NCI-H69 (cell line): ENCODE data around the gene GLUD1.
"Not testable (repeated sequence)": the region's sequence is repeated elsewhere in the genome, so short reads cannot be mapped to it uniquely, and the experiment has no call there.

Experiments used
- DNase-seq: peaks from one replicate; lab custom pipeline; 2025; lab: John Stamatoyannopoulos, UW

GLUD1 gene

DNA sequence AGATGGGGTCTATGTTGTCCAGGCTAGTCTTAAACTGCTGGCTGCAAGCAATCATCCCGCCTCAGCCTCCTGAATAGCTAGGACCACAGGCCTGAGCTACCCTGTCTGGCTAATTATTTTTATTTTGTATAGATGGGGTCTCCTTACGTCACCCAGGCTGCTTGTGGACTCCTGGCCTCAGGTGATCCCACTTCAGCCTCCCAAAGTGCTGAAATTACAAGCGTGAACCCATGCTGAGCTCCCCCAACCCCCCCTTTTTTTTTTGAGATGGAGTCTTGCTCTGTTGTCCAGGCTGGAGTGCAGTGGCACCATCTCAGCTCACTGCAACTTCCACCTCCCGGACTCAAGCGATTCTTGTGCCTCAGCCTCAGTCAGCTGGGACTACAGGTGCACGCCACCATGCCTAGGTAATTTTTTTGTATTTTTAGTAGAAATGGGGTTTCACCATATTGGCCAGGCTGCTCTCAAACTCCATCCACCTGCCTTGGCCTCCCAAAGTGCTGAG is 49.2 kb downstream of the GLUD1 start:
- no peak for DNase-seq

DNA sequence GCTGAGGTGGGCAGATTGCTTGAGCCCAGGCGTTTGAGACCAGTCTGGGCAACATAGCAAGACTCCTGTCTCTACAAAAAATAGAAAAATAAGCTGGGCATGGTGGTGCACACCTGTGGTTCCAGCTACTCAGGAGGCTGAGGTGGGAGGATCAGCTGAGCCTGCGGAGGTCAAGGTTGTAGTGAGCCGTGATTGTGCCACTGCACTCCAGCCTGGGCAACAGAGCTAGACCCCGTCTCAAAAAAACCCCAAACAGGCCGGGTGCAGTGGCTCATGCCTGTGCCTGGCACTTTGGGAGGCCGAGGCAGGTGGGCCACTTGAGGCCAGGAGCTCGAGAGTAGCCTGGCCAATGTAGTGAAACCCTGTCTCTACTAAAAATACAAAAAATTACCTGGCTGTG is 51.1 kb downstream of the GLUD1 start:
- DNase-seq, result not testable (repeated sequence)

DNA sequence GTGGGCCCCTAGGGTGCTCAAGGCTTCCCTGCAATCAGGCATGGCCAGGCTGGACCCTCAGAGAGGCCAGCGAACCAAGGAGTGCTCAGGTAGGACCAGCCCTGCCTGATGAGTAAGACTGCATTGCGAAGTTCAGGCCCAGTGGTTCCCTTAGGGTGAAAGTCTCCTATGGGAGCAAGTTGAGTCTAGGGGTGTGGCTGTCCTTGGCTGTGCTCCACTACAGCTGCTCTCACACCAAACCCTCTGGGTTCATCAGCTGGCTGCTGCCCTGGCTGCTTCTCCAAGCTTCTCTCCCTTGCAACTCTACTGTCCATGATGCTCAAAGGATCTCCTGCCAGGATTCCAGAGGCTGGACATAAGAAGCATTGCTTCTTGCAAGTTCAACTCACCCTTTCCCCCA is 55.9 kb downstream of the GLUD1 start:
- DNase-seq, result peak; percentile 2

DNA sequence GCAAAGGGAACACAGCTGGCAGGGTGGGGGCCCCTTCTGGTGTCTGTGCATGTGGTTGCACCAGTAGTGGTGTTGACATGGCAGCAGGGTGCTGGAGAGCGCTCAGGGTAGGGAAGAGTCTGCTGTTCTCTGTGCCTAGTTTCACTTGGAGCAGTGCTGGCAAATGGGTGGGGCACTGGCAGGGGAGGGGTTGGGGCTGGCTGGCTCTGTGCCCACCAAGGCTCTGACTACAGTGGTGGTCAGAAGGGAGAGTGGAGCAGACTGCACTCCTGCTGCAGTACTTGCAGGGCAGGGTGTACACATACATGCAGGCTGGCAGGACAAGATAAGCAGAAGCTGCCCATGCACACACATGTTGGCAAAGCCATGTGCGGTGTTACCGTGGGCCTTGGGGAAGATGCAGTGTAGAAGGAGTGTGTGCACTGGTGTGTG is 56.3 kb downstream of the GLUD1 start:
- peak; percentile 61 for DNase-seq

DNA sequence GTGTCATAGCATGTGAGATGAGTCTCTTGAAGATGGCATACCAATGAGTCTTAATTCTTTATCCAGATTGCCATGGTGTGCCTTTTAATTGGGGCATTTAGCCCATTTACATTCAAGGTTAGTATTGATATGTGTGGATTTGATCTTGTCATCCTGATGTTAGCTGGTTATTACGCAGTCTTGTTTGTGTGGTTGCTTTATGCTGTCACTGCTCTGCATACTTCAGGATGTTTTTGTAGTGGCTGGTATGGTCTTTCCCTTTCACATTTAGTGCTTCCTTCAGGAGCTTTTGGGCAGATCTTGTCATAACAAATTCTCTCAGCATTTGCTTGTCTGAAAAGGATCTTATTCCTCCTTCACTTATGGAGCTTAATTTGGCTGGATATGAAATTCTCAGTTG is 58.0 kb downstream of the GLUD1 start:
- no peak for DNase-seq

DNA sequence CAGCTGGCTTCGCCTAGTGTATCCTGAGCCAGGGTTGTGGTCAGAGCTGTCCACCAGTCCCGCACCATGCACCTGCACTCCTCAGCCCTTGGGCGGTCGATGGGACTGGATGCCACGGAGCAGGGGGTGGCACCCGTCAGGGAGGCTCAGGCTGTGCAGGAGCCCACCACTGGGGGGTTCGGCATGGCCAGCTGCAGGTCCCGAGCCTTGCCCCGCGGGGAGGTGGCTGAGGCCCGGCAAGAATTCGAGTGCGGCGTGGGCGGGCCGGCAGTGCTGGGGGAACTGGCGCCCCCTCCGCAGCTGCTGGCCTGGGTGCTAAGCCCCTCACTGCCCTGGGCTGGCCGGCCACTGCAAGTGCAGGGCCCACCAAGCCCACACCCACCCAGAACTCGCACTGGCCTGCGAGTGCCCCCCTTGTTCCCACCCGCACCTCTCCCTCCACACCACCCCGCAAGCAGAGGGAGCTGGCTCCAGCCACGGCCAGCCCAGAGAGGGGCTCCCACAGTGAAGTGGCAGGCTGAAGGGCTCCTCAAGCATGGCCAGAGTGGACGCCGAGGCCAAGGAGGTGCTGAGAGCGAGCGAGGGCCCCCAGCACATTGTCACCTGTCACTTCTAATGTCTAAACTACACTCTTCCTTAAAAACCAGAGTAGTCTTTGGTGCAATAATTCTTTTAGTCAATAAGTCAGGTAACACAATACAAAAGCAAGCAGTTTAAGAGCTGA is 63.6 kb downstream of the GLUD1 start:
- DNase-seq, result no peak

DNA sequence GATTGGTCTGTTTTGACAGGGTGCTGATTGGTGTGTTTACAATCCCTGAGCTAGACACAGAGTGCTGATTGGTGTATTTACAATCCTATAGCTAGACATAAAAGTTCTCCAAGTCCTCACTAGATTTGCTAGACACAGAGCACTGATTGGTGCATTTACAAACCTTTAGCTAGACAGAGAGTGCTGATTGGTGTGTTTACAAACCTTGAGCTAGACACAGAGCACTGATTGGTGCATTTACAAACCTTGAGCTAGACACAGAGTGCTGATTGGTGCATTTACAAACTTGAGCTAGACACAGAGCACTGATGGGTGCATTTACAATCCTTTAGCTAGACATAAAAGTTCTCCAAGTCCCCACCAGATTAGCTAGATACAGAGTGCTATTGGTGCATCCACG is 64.2 kb downstream of the GLUD1 start:
- DNase-seq, result not testable (repeated sequence)

DNA sequence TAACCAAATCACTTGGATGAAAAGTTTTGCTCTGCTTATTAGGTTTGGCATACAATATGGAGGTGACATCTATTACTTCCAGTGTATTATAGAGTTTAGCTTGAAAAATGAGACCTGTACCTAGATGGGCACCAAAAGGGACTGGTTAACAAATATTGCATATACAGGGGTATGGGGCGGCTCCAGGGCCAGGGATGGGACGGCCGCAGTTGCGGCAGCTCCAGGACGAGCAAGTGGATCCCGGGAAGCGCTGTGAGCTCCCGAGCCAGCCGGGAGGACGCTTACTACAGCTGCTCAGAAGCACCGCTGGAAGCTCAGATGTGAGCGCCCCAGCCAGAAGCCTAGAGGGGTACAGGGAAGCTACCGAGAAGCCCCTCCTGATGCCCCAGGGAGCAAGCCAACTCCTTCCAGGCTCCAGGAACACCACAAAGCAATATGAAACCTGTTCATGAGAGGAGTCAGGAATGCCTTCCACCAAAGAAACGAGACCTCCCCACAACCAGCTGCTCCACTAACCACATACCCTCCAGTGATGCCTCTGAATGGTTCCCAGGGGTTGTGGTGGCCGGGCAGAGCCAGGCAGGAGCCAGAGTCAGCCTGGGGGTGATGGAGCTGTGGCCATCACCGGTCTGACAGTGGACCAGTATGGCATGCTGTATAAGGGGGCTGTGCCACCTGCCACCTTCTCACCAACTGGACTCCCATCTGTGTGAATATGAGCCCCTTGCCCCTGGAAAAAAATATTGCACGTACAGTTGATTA is 67.7 kb downstream of the GLUD1 start:
- DNase-seq, result not testable (repeated sequence)

DNA sequence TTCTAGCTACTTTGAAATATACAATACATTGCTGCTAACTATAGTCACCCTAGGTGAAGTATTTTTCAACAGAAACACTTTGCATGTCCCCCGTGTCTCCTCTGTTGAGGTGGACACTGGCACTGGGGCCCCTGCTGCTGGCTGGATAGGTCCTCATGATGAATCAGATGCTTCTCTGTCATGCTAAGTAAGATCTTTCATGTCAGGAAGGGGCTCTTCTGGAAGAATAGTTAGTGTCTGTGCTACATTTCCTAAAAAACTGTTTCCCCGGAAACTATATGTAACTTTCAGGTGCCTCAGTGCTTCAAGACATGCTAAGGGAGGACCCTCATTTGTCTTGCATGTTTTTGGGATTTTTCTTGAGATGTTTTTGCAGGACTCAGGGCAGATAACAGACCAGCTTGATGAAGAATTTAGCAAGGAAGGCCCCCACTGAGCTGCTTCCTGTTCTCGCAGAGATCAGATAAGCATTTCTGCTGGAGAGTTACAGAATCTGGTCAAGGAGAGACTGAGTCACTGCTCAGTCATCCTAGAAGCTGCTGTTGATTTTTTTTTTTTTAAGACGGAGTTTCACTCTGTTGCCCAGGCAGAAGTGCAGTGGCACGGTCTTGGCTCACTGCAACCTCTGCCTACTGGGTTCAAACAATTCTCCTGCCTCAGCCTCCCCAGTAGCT is 69.2 kb downstream of the GLUD1 start:
- not testable (repeated sequence) for DNase-seq

DNA sequence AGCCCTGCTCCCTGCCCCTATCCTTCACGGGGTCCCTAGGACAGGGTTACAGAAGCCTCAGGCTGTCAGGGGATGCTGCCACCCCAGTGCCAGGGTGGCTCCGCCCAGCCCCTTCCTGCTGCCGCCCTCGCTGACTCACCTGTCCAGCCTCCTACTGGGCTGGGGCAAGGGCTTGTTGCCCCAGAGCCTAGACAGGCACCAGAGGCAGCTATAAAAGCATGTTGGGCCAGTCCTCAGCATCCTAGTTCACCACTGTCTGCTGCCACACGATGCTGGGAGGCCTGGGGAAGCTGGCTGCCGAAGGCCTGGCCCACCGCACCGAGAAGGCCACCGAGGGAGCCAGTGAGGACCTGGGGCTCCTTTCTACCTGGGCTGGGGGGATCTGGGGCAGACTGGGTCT is 74.6 kb downstream of the GLUD1 start, which contains the start of gene FAM25A:
Gene FAM25A (plus strand): TSS at position 239 of the 400 bp plus-strand sequence. CDS start 31 bp downstream, at position 270.
- DNase-seq, result not testable (repeated sequence)

DNA sequence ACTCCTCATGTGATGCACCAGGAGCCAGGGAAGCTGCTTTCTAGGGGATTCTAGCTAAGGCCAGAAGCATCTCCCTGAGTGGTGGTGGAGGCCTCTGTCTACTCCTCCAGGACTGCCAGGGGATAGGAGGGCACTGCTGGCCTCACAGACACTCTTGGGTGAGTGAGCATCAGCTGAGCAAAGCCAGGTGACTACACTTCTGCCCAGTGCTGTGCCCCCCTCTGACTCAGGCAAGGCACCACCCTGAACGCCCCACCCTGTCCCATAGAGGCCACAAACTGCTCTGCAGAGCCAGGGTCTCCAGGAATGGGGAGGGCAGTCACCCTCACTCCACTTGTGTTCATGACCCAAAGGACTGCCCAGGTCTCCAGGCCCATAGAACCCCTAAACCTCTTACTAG is 75.1 kb downstream of the GLUD1 start:
- not testable (repeated sequence) for DNase-seq

DNA sequence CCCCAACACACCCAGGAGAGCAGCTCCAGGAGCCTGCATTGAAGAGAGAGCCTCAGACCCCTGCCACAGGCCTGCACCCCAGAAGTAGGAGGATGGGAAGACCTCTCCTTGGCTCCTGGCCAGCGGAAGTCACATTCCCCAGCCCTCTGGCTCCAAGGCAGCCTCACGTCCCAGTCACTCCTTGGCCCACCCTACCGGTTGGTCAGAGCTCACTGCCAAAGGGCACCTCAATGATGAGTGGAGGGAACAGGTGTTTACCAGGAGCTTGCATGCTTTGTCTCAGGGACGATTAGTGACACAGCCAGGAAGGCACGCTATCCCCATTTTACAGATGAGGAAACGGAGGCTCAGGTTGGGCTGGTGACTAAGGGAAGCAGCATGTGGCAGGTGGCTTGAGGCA is 75.6 kb downstream of the GLUD1 start:
- not testable (repeated sequence) for DNase-seq

DNA sequence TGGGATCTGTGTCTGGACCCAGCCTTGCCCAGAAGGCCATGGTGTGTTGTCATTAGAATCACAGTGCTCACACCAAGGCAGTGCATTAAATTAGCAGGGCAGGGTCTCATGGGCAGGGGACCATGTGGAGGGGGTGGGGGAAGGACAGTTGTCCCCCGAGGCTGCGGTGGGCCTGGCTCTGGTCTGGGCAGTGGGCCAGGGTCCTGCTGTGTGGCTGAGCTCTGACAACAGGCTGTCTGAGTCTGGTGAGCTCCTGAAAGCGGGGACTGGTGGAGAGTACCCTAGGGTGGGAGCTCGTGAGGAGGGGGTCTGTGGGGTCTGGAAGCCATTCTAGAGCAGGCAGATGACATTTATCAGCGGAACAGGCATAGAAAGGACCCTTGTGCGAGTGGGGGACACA is 76.5 kb downstream of the GLUD1 start:
- DNase-seq, result peak; percentile 46

DNA sequence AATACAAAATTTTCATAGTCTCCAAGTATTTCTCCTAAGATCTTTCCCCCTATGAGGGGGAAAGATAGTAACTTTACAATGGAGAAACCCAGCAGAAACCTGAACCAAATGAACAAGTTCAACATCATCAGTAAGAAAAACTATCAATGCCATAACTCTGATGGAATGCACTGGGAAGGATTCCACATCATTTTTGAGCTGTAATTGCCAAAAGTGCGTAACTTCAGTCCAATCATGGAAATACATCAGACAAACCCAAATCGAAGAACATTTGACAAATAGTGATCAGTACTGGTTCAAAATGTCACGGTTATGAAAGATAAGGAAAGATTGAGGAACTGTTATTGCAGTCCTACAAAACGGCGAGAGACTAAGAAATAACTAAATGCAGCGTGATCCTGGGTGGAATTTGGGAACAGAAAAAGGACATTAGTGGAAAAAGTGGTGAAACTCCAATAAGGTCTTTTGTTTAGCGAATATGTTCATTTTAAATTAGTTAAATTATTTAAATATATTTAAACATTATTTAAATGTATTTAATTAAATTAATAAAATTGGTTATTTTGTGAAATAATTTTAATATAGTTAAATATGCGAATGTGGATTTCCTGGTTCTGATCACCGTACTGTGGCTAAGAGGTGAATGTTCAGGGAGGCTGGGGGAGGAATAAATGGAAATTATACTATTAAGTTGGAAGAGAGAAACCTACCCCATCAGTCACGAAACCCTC is 79.5 kb downstream of the GLUD1 start:
- not testable (repeated sequence) for DNase-seq

DNA sequence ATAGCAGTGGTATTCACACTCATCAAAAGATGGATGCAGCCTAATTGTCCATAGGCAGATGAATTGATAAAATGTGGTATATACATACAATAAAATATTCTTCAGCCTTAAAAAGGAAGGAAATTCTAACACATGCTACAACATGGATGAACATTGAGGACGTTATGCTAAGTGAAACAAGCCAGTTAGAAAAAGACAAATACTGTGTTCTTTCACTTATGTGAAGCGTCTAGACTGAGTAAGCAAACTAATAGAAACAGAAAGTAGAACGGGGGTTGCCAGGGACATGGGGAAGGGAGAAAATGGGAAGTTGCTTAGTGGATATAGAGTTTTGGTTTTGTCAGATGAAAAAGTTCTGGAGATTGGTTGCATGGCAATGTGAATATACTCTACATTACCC is 81.1 kb downstream of the GLUD1 start:
- DNase-seq, result not testable (repeated sequence)

DNA sequence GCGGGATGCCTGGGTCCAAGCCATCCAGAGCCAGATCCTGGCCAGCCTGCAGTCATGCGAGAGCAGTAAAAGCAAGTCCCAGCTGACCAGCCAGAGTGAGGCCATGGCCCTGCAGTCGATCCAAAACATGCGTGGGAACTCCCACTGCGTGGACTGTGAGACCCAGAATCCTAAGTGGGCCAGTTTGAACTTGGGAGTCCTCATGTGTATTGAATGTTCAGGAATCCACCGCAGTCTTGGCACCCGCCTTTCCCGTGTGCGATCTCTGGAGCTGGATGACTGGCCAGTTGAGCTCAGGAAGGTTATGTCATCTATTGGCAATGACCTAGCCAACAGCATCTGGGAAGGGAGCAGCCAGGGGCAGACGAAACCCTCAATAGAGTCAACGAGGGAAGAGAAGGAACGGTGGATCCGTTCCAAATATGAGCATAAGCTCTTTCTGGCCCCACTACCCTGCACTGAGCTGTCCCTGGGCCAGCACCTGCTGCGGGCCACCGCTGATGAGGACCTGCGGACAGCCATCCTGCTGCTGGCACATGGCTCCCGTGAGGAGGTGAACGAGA is 85.4 kb downstream of the GLUD1 start:
- DNase-seq, result not testable (repeated sequence)

DNA sequence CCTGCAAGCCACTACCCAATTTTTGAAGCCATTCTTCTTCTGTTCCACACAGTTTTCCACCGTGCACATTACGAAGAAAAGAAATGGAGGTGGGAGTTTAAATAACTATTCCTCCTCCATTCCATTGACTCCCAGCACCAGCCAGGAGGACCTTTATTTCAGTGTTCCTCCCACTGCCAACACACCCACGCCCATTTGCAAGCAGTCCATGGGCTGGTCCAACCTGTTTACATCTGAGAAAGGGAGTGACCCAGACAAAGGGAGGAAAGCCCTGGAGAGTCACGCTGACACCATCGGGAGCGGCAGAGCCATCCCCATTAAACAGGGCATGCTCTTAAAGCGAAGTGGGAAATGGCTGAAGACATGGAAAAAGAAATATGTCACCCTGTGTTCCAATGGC is 86.3 kb downstream of the GLUD1 start:
- DNase-seq, result not testable (repeated sequence)

DNA sequence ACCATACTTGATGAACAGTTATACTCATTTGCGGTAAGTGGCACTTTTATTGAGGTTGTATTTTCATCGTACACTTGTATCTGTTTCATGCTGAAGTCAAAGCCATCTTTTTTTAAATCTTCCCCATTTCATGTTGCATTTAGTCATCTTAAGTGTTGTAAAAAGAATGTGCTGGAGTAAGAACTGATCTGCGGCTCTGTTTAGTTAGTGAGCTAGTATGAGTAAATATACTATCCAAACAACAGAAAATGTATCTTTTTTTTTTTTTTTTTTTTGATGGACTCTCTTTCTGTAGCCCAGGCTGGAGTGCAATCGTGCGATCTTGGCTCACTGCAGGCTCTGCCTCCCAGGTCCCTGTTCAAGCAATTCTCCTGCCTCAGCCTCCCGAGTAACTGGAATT is 87.0 kb downstream of the GLUD1 start:
- DNase-seq, result not testable (repeated sequence)

DNA sequence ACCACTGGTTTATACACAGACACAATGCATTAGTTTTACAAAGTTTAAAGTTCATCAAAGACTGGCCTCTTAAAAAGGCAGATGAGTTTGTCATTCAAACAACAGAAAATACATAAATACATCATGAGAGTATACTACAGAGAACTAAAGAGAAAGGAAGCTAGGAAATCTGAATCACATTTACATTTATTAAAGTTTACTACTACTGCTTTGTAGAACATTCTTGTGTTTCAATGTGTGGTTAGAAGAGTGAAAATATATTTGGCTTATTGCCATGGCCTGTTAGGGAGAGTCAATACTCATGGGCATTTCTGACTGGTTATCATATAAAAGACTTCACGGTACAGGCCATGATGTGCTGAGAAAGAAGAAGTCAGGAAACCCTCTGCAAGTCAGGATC is 87.5 kb downstream of the GLUD1 start:
- DNase-seq, result not testable (repeated sequence)

DNA sequence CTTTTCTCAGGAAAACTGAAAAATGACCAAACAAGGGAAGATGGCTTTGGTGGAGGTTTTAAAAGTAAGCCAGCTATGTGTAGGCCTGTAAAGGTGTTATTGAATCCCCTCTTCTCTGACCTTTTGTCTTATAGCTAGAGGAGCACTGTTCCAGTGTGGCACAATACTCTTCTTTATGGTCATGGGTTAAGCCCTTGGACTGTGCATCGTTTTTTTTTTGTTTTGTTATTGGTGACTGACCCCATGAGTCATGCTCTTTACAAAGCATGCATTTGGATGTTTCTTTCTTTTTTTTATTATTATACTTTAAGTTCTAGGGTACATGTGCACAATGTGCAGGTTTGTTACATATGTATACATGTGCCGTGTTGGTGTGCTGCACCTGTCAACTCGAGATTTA is 94.2 kb downstream of the GLUD1 start:
- DNase-seq, result no peak
